ENCODE data around the gene TLK1. TPM values are rescaled to one million over a fixed set of nuclear protein-coding genes. Genes with fewer than 3 reads are reported as not detected.

TLK1 gene
- total RNA-seq, 6 experiments from 2014 or later = 18.4 to 40.2 (median 29.0) TPM

- H3K36me3 ChIP-seq = no peaks in the 10 kb centered on the region
- DNase-seq (no peak), ATAC-seq (no peak)
- TF ChIP-seq, protein P1, sequence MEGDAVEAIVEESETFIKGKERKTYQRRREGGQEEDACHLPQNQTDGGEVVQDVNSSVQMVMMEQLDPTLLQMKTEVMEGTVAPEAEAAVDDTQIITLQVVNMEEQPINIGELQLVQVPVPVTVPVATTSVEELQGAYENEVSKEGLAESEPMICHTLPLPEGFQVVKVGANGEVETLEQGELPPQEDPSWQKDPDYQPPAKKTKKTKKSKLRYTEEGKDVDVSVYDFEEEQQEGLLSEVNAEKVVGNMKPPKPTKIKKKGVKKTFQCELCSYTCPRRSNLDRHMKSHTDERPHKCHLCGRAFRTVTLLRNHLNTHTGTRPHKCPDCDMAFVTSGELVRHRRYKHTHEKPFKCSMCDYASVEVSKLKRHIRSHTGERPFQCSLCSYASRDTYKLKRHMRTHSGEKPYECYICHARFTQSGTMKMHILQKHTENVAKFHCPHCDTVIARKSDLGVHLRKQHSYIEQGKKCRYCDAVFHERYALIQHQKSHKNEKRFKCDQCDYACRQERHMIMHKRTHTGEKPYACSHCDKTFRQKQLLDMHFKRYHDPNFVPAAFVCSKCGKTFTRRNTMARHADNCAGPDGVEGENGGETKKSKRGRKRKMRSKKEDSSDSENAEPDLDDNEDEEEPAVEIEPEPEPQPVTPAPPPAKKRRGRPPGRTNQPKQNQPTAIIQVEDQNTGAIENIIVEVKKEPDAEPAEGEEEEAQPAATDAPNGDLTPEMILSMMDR (IDR thresholded peaks at IDR 0.05) = no peak
- no peak for TF ChIP-seq POLR2A (IDR thresholded peaks at IDR 0.05)
- peak overlapping the region; percentile 2 to 38 (median 15) for H3K27ac ChIP-seq
- WGBS (ENCODE audit: insufficient coverage, low coverage, low lambda C conversion rate, missing lambda C conversion rate) = 3% methylated on average over 12 of the region's 12 CpGs
- intact Hi-C loops (cut with DNase I) = loop anchor here (5.0 to 10.0 kb wide), 2 partner anchors 184 to 442 kb away; no protein-coding TSS in a partner anchor
- H3K4me1 ChIP-seq = peaks cover 0 to 22% (median 8%) of the 10 kb centered on the region in 4 donors
- H3K27me3 ChIP-seq = no peaks in the 10 kb centered on the region
- H3K4me3 ChIP-seq = peak overlapping the region; percentile 58 to 85 (median 74)
- no peaks in the 10 kb centered on the region for H3K9me3 ChIP-seq
Observed at GRCh38 chr2:170973225-170973491, 187.5 kb downstream of the TLK1 start.

DNA sequence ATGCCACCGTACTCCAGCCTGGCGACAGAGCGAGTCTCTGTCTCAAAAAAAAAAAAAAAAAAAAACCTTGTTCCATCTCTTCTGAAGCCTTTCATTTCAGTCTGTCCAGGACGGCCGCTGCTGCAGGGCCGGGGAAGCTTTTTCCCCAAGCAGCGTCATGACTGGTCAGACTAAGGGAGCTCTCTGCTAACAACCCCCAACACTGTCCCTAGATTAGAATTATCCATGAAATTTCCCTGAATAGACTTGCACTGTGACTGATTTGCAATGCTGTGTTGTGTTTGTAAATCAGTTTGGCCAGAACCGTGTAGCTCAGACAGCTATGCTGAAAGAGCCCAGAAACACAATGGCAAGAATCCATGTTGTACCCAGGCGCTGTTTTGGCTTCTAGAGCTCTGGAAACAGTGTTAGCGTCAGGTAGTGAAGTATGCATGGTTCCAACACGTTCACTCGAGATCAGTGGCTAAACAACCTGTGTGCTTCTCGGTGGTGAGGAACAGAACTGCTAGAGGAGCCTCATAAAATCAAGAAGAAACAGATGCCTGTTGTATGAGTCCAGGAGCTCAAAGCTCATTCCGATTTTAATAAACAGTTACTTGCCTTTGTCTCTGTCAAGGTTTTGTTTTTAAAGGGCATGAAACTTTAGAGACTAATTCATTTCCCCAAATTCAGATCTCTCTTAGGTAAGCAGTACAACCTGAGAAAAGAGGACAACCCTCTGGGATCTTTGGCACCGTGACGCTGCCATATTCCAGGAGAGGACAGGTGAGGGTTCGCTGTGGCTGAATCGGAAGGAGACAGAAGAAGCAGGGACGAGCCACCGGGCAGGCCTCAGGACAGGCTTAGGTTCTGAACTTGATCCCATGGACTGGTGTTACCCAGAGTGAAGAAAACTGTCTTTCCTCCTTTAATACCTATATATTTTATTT is 188.1 kb downstream of the TLK1 start:
- intact Hi-C loops (cut with DNase I) = loop anchor here (5.0 to 10.0 kb wide), 2 partner anchors 185 to 442 kb away; no protein-coding TSS in a partner anchor
- H3K27ac ChIP-seq = peak overlapping the region; percentile 2 to 38 (median 15)
- 38% methylated on average over 13 of the region's 20 CpGs for WGBS (ENCODE audit: insufficient coverage, low coverage, low lambda C conversion rate, missing lambda C conversion rate)
- no peaks in the 10 kb centered on the region for H3K9me3 ChIP-seq
- H3K4me1 ChIP-seq = peaks cover 0 to 22% (median 8%) of the 10 kb centered on the region in 4 donors
- no peaks in the 10 kb centered on the region for H3K27me3 ChIP-seq
- H3K36me3 ChIP-seq = no peaks in the 10 kb centered on the region
- TF ChIP-seq POLR2A (IDR thresholded peaks at IDR 0.05) = no peak
- TF ChIP-seq, protein P1 (IDR thresholded peaks at IDR 0.05) = no peak
- ATAC-seq (peak; percentile 30 to 51 (median 38)), DNase-seq (peak in 1 of 3 donors; percentile 60)
- peak overlapping the region; percentile 58 to 85 (median 74) for H3K4me3 ChIP-seq

GRCh38 chr2:170971071-170971470 is 189.6 kb downstream of the TLK1 start:
- ATAC-seq (no peak), DNase-seq (no peak)
- no peaks in the 10 kb centered on the region for H3K9me3 ChIP-seq
- H3K36me3 ChIP-seq = peaks cover 0 to 8% (median 5%) of the 10 kb centered on the region in 4 donors
- 80% methylated on average over 1 of the region's 3 CpGs for WGBS (ENCODE audit: insufficient coverage, low coverage, low lambda C conversion rate, missing lambda C conversion rate)
- intact Hi-C loops (cut with DNase I) = loop anchor here (5.0 to 10.0 kb wide), 2 partner anchors 186 to 444 kb away; no protein-coding TSS in a partner anchor
- TF ChIP-seq, protein P1 (IDR thresholded peaks at IDR 0.05) = no peak
- no peak for TF ChIP-seq POLR2A (IDR thresholded peaks at IDR 0.05)
- H3K27me3 ChIP-seq = no peaks in the 10 kb centered on the region
- no peak overlapping the region for H3K27ac ChIP-seq
- H3K4me1 ChIP-seq = peaks cover 0 to 25% (median 8%) of the 10 kb centered on the region in 4 donors
- no peak overlapping the region for H3K4me3 ChIP-seq

DNA sequence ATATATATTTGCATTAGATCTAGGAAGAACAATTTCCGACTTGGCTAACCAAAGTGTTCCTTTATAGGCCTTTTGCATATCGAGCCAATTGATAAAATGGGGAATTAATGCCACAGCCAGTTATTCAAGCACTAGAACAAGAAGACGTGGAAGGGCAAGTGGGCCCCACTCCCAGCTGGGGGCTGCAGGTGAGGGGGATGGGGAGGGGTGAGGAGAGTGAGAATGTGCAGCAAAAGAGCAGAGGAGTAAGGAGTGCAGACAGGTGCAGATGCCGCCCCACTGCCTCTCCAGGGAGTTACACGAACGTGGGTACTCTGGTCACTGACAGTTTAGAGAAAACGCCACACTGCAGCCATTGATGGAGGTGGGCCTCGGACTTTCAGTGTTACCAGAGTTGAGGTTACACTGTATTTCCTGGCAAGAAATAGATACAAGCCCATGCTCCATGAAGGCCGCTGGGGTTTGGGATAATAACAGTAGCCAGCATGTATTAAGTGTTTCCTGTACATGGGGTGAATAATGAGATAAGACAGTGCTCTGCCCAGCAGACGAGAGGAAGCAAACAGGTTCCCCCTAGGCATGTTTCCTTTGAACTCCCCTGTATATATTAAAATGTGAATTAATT is 190.7 kb downstream of the TLK1 start:
- no peak for ATAC-seq
- Histone ChIP-seq H3K4me3 (no peak overlapping the region), H3K36me3 (peaks cover 0 to 17% (median 14%) of the 10 kb centered on the region in 4 donors), H3K27ac (no peak overlapping the region), H3K27me3 (no peaks in the 10 kb centered on the region), H3K4me1 (peaks cover 0 to 25% (median 8%) of the 10 kb centered on the region in 4 donors), H3K9me3 (no peaks in the 10 kb centered on the region)
- intact Hi-C loops (cut with DNase I) = loop anchor here (5.0 to 10.0 kb wide), 2 partner anchors 187 to 445 kb away; no protein-coding TSS in a partner anchor
- no peak for DNase-seq
- TF ChIP-seq, protein P1 (IDR thresholded peaks at IDR 0.05) = no peak
- no peak for TF ChIP-seq POLR2A (IDR thresholded peaks at IDR 0.05)
- 48% methylated on average over 6 of the region's 10 CpGs for WGBS (ENCODE audit: insufficient coverage, low coverage, low lambda C conversion rate, missing lambda C conversion rate)

Measured in right lobe of liver (tissue), 6 donors.